Stomach (tissue), 9 donors: ENCODE results near the gene GPR158. TPM values are rescaled to one million over a fixed set of nuclear protein-coding genes. Genes with fewer than 3 reads are reported as not detected.
"Not testable (repeated sequence)": the region's sequence is repeated elsewhere in the genome, so short reads cannot be mapped to it uniquely, and the experiment has no call there.

Experiments
- DNase-seq, 2 donors: peaks; one replicate each; pipeline versions ENCODE4 v3.0.0 to v3.0.0-alpha.2; 2013 to 2019
- H3K27ac ChIP-seq, 5 donors: fragments of 200-600 bp in 4 of 5; sonication (generic) in 4 of 5; one replicate each; pipeline ENCODE4 v1.5.1; 2013 to 2019; ENCODE audit warnings: mild to moderate bottlenecking in 1 of 5, moderate library complexity in 1 of 5
- H3K27me3 ChIP-seq, 3 donors: fragments of 200-600 bp; sonication (generic); one replicate each; pipeline ENCODE4 v1.5.1; 2017 to 2019; ENCODE audit warnings: mixed run types in 1 of 3
- H3K36me3 ChIP-seq, 4 donors: fragments of 200-600 bp; sonication (generic); 1 replicate in 3 of 4; 2 replicates in 1 of 4; pipeline ENCODE4 v1.5.1; 2016 to 2019
- H3K4me1 ChIP-seq, 4 donors: fragments of 200-600 bp; sonication (generic); one replicate each; pipeline ENCODE4 v1.5.1; 2016 to 2019
- H3K4me3 ChIP-seq, 4 donors: fragments of 200-600 bp; sonication (generic) in 3 of 4; one replicate each; pipeline ENCODE4 v1.5.1; 2016 to 2019; ENCODE audit warnings: mild to moderate bottlenecking in 1 of 4
- H3K9me3 ChIP-seq, 4 donors: fragments of 200-600 bp; sonication (generic); one replicate each; pipeline ENCODE4 v1.5.1; 2016 to 2019
- EP300 ChIP-seq: sonication (generic); formaldehyde crosslinking; IDR thresholded peaks from one replicate; pipeline ENCODE4 v1.6.1; 2017; ENCODE audit warnings: antibody characterized with exemption
- POLR2A ChIP-seq, 4 donors: fragments of 450-650 bp; IDR thresholded peaks; one replicate each; pipeline ENCODE4 v1.6.1; 2016; ENCODE audit warnings: antibody characterized with exemption in 4 of 4, control low read depth in 2 of 4, mild to moderate bottlenecking in 1 of 4, moderate library complexity in 1 of 4
- POLR2AphosphoS5 ChIP-seq, 3 donors: sonication (generic); formaldehyde crosslinking; IDR thresholded peaks; one replicate each; pipeline ENCODE4 v1.6.1; 2016; ENCODE audit warnings: antibody characterized with exemption in 3 of 3
- WGBS, 5 donors: extraction: QIAGEN DNeasy Blood & Tissue Kit in 3 of 5; methylation state at CpG; one replicate each; pipeline versions ENCODE4 v1.1.5 to v1.1.7; 2013 to 2018; 5-methylcytosine and 5-hydroxymethylcytosine counted together
- intact Hi-C: fragments of 100-400 bp; cut with DNase I; formaldehyde crosslinking; loops from one replicate; pipeline ENCODE4 v1.15.1; 2023; ENCODE audit warnings: low total_unique reads
- polyA plus RNA-seq, 3 donors: library from polyadenylated mRNA; stranded (reverse); fragments of 200-250 nt; gene quantifications; one replicate each; pipeline ENCODE4 v1.2.3, GENCODE V29; 2013
- total RNA-seq, 5 donors: library from RNA; depleted of rRNA; stranded (reverse); fragments of >200 nt; gene quantifications; one replicate each; pipeline versions ENCODE4 v1.1.0 to v1.2.3, GENCODE V29; 2014 to 2016
- TF ChIP-seq, protein P1 (sequence below), 7 experiments: fragments of 450-650 bp in 4 of 7; fragments of 200-600 bp in 3 of 7; sonication (generic) in 3 of 7; IDR thresholded peaks; one replicate each; pipeline ENCODE4 v1.5.1; 2016 to 2019; ENCODE audit warnings: antibody characterized with exemption in 7 of 7, control low read depth in 2 of 7, mild to moderate bottlenecking in 1 of 7
- donor health status: healthy with polysubstance abuse.
- donor health status: Bipolar disorder and iron deficiency.
- donor health status: healthy.

The GPR158 gene
- total and polyA plus RNA-seq, 8 donors, result 0.05 to 1.1 (median 0.20) TPM; not detected in 4

DNA sequence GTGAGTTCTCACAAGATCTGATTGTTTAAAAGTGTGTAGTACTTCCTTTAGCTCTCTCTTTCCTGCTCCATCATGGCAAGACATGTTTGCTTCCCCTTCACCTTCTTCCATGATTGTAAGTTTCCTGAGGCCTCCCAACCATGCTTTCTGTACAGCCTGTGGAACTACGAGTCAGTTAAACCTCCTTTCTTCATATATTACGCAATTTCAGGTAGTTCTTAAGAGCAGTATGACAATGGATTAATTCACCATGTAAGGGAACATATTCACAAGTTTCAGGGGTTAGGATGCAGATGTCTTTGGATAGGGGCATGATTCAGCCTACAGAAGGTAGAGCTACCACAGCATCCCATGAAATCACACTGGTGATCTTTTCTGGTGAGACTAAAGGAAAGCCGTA lies 174.7 kb downstream of the GPR158 start:
- Histone ChIP-seq H3K27me3 (no peaks in the 10 kb centered on the region), H3K4me3 (no peak overlapping the region), H3K4me1 (no peaks in the 10 kb centered on the region), H3K36me3 (no peaks in the 10 kb centered on the region), H3K27ac (no peak overlapping the region), H3K9me3 (peaks cover 0 to 7% (median 0%) of the 10 kb centered on the region in 4 donors)
- TF ChIP-seq POLR2A (IDR thresholded peaks at IDR 0.05) (no peak), EP300 (no peak), POLR2AphosphoS5 (IDR thresholded peaks at IDR 0.05) (no peak)
- TF ChIP-seq, protein P1, sequence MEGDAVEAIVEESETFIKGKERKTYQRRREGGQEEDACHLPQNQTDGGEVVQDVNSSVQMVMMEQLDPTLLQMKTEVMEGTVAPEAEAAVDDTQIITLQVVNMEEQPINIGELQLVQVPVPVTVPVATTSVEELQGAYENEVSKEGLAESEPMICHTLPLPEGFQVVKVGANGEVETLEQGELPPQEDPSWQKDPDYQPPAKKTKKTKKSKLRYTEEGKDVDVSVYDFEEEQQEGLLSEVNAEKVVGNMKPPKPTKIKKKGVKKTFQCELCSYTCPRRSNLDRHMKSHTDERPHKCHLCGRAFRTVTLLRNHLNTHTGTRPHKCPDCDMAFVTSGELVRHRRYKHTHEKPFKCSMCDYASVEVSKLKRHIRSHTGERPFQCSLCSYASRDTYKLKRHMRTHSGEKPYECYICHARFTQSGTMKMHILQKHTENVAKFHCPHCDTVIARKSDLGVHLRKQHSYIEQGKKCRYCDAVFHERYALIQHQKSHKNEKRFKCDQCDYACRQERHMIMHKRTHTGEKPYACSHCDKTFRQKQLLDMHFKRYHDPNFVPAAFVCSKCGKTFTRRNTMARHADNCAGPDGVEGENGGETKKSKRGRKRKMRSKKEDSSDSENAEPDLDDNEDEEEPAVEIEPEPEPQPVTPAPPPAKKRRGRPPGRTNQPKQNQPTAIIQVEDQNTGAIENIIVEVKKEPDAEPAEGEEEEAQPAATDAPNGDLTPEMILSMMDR (IDR thresholded peaks at IDR 0.05), result no peak
- intact Hi-C loops, result no loop called here
- DNase-seq, result no peak
- 86 to 90% (median 90%) methylated on average over 3 of the region's 3 CpGs for WGBS, 5 donors

DNA sequence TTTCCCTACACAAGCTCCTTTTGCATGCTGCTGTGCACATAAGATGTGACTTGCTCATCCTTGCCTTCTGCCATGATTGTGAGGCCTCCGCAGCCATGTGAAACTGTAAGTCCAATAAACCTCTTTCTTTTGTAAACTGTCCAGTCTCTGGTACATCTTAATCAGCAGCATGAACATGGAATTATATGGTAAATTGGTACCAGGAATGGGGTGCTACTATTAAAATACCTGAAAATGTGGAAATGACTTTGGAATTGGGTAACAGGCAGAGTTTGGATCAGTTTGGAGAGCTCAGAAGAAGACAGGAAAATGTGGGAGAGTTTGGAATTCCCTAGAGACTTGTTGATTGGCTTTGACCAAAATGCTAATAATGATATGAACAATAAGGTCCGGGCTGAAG lies 181.8 kb downstream of the GPR158 start:
- Histone ChIP-seq H3K36me3 (no peaks in the 10 kb centered on the region), H3K4me3 (no peak overlapping the region), H3K27ac (no peak overlapping the region), H3K9me3 (peaks cover 0 to 49% (median 22%) of the 10 kb centered on the region in 4 donors), H3K4me1 (no peaks in the 10 kb centered on the region), H3K27me3 (no peaks in the 10 kb centered on the region)
- 88 to 99% (median 92%) methylated on average over 2 of the region's 2 CpGs for WGBS, 5 donors
- intact Hi-C loops, result no loop called here
- DNase-seq, result no peak
- TF ChIP-seq, protein P1 (IDR thresholded peaks at IDR 0.05), result no peak
- TF ChIP-seq POLR2A (IDR thresholded peaks at IDR 0.05), result no peak
- no peak for TF ChIP-seq POLR2AphosphoS5 (IDR thresholded peaks at IDR 0.05)
- no peak for TF ChIP-seq EP300

DNA sequence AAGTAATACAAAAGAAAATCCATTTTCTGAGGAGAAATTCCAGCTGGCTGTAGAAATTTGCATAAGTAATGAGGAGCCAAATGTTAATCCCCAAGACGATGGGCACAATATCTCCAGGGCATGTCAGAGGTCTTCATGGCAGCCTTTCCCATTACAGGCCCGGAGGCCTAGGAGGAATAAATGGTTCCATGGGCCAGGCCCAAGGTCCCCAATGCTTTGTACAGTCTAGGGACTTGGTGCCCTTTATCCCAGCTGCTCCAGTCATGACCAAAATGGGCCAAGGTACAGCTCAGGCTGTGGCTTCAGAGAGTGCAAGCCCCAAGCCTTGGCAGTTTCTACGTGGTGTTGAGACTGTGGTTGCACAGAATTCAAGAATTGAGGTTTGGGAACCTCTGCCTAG lies 182.5 kb downstream of the GPR158 start:
- peaks cover 0 to 49% (median 22%) of the 10 kb centered on the region in 4 donors for H3K9me3 ChIP-seq
- no peak for DNase-seq
- no peaks in the 10 kb centered on the region for H3K4me1 ChIP-seq
- H3K36me3 ChIP-seq, result no peaks in the 10 kb centered on the region
- intact Hi-C loops, result no loop called here
- no peaks in the 10 kb centered on the region for H3K27me3 ChIP-seq
- H3K4me3 ChIP-seq, result no peak overlapping the region
- no peak for TF ChIP-seq POLR2AphosphoS5 (IDR thresholded peaks at IDR 0.05)
- TF ChIP-seq EP300, result no peak
- TF ChIP-seq, protein P1 (IDR thresholded peaks at IDR 0.05), result no peak
- no peak for TF ChIP-seq POLR2A (IDR thresholded peaks at IDR 0.05)
- 68 to 79% (median 72%) methylated on average over 3 of the region's 3 CpGs for WGBS, 5 donors
- H3K27ac ChIP-seq, result no peak overlapping the region

DNA sequence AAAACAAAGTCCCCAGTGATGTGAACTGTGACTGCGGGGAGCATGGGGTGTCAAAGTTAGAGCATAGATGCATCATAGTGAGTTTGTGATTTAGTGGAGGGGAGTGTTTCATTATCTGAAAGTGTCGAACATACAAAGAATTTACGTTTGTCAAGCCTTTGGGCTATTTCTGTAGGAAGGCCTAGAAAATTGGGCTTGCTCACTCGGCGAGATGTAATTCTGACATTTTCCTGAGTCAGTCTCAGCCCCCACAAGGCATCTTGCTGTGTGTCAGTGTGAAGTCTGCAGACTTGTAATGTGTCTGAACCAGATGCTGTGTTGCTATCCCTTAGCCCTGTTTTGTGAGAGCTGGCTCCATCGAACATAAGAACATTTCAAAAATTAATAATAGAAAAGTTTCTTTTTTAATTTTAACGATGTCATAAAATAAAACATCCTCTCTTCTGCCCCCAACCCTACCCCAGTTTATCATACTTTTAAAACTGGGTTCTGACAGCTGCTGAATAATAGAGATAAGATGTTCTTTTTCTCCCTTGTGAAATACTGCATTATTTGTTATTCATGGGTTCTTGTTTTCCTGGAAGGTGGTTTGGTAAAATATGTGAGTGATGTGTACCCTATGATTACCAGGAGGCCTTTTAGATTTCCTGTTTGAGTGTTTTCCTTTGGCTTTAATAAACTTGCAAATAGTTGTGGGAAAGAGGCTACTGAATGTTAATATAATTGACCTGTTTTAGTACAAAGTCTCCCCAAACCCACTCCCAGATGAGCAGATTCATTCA lies 207.4 kb downstream of the GPR158 start:
- Histone ChIP-seq H3K27ac (no peak overlapping the region), H3K4me3 (no peak overlapping the region), H3K27me3 (no peaks in the 10 kb centered on the region), H3K4me1 (no peaks in the 10 kb centered on the region), H3K9me3 (peaks cover 0 to 12% (median 0%) of the 10 kb centered on the region in 4 donors), H3K36me3 (no peaks in the 10 kb centered on the region)
- no peak for TF ChIP-seq EP300
- no peak for TF ChIP-seq POLR2AphosphoS5 (IDR thresholded peaks at IDR 0.05)
- TF ChIP-seq, protein P1 (IDR thresholded peaks at IDR 0.05), result no peak
- TF ChIP-seq POLR2A (IDR thresholded peaks at IDR 0.05), result no peak
- no peak for DNase-seq
- intact Hi-C loops, result no loop called here
- WGBS, 5 donors, result 39 to 56% (median 53%) methylated on average over 7 of the region's 7 CpGs

DNA sequence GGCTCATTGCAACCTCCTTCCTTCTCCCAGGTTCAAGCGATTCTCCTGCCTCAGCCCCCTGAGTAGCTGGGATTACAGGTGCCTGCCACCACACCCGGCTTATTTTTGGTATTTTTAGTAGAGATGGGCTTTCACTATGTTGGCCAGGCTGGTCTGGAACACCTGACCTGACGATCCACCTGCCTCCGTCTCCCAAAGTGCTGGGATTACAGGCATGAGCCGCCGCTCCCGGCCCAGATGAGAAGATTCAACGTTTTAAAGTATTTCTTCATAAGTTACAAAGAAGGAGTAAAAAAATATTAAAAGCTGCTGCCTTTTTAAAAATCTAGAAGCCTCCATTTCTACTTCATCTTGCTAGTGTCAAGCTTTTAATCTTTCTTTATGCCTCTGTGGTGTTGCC lies 208.1 kb downstream of the GPR158 start:
- H3K36me3 ChIP-seq, H3K27ac ChIP-seq, intact Hi-C loops, H3K4me3 ChIP-seq, H3K27me3 ChIP-seq, DNase-seq, H3K4me1 ChIP-seq: not testable (repeated sequence)
- H3K9me3 ChIP-seq, result peaks cover 0 to 12% (median 0%) of the 10 kb centered on the region in 4 donors
- whole genome bisulfite sequencing, 5 donors, result 70 to 87% (median 77%) methylated on average over 8 of the region's 8 CpGs
